IPS-NIHi11 (cell line): ENCODE results near the gene AKT2.

ENCODE experiments used
- DNase-seq: peaks from one replicate; pipeline ENCODE4 v3.0.0; 2012; ENCODE audit warnings: mixed read lengths, low spot score

The AKT2 gene

GRCh38 chr19:40235238-40236025 is 49.7 kb downstream of the AKT2 start:
- DNase-seq: peak; percentile 82

GRCh38 chr19:40234429-40235237 is 50.5 kb downstream of the AKT2 start:
- no peak for DNase-seq

GRCh38 chr19:40233811-40234389 is 51.2 kb downstream of the AKT2 start:
- no peak for DNase-seq

- DNase-seq: no peak
Observed at GRCh38 chr19:40232949-40233810, 52.0 kb downstream of the AKT2 start.

DNA sequence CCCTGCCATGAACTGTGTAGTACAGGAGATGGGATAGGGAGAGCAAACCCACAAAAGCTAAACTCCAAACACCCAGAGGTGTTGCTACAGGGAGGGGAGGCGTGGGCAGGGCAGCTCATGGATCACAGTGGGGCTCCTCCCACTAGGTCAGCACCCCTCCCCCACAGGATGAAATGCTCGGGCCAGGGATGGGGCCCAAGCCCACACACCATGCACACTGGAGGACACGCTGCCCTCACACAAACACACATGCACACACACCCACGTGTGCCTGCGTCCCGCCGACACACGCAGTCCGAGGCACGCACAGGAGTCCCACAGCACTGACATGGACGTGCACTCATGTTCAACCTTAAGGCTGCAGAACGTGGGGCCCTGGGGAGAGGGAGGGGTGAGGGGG is 52.7 kb downstream of the AKT2 start:
- DNase-seq: peak; percentile 58

DNA sequence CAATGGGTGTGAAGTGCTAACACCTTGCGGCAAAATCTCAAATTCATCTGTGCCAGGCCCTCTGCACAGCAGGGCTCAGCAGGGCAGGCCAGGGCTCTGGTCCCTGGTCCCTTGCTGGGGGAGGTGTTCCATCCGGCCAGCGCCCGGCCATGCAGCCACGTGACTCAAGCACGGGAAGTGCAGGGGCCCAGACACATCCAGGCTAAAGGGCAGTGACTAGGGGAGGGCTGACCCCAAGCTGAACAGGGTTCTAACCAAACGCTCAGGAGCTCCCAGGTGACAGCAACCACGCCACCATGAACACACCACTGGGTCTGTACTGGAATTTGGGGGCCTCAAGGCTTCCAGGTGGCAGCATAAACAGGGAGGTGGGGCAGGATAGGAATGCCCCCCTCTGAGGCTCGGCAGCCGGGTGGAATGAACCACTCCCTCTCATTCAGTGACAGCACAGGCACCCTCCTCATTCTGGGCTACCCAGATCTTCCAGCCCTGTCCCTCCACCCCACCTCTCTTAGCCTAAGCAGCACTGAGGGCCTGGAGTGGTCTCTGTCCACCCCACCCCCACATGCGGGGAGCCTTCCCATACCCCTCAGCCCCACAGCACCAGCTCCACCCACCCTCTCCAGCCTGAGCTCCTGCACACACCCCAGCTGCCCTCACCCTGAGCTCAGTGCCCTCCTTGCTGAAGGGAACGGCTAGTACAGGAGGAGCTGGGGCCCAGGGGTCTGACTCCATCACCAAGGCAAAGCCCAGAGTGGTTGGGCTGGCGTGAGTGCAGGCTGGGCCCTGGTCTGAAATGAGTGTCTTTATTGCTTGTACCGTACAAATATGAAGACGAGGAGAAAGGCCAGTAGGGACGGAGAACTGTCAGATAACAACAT is 53.4 kb downstream of the AKT2 start:
- peak; percentile 78 for DNase-seq

- no peak for DNase-seq
Observed at GRCh38 chr19:40231057-40231456, 54.1 kb downstream of the AKT2 start.

- DNase-seq: no peak
Observed at GRCh38 chr19:40229926-40230417, 55.2 kb downstream of the AKT2 start.

DNA sequence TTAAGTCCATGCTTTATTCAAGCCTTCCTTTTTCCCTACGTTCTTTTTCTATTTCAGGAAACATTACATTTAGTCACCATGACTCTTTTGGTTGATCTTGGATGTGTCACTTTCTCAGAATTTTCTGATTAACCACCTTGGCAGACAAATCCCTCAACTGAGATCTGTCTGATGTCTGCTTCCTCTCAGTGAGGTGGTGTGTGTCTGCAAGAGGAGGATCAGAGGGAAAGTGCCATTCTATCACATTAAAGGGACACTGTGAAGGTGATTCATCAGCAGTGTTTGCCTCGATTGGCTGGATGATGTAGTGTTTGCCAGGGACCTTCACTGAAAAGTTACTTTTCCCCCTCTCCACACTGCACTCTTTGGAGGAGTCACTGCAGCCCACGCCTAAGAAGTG is 55.7 kb downstream of the AKT2 start:
- no peak for DNase-seq

GRCh38 chr19:40228863-40229262 is 56.3 kb downstream of the AKT2 start:
- DNase-seq: no peak

GRCh38 chr19:40228346-40228745 is 56.8 kb downstream of the AKT2 start:
- DNase-seq: no peak

GRCh38 chr19:40225440-40226305 is 59.5 kb downstream of the AKT2 start:
- DNase-seq: no peak

GRCh38 chr19:40224342-40225150 is 60.6 kb downstream of the AKT2 start:
- DNase-seq: no peak

- DNase-seq: peak; percentile 88
Observed at GRCh38 chr19:40223135-40223822, 61.9 kb downstream of the AKT2 start.

DNA sequence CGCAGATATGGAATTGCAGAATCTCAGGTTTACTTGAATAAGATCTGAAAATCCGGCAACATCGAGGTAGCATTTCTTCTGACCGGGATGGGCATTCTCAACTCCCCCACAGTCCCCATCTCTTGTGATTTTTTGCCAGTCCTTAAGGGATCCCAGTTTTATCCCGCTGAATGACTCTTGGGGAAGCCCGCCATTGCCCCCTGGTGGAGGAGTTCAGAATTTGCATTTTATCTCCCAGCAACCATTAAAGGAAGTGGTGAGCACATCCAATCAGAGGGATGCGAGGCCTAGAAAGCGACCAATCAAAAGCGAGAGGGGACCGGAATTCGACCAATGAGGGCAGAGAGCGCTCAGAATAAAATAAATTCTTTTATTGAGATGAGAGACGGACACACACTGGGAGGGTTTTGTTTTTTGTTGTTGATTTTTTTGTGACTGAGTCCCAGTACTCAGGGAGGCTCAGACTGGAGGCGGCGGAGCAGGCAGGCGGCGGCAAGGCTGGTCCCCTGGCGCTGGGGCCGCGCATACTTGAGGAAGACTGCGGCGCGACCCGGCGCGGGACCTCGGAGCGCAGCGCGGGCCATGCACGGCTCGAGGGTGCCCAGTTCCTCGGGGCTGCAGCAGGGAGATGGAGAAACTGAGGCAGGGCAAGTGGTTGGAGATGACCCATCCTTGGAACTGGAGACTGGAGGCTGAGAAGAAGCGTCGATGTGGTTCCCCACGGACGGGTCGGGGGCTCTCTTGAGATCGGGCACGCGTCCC is 63.1 kb downstream of the AKT2 start:
- peak; percentile 92 for DNase-seq

- DNase-seq: no peak
Observed at GRCh38 chr19:40220674-40221073, 64.5 kb downstream of the AKT2 start.

GRCh38 chr19:40219721-40220276 is 65.3 kb downstream of the AKT2 start:
- DNase-seq: no peak
